Medulla oblongata (tissue), 1 donor: ENCODE results near the gene TMEM184A.

Experiments used
- DNase-seq: peaks from one replicate; pipeline ENCODE4 v3.0.0-alpha.2; 2015; ENCODE audit errors: extremely low spot score

Gene TMEM184A

DNA sequence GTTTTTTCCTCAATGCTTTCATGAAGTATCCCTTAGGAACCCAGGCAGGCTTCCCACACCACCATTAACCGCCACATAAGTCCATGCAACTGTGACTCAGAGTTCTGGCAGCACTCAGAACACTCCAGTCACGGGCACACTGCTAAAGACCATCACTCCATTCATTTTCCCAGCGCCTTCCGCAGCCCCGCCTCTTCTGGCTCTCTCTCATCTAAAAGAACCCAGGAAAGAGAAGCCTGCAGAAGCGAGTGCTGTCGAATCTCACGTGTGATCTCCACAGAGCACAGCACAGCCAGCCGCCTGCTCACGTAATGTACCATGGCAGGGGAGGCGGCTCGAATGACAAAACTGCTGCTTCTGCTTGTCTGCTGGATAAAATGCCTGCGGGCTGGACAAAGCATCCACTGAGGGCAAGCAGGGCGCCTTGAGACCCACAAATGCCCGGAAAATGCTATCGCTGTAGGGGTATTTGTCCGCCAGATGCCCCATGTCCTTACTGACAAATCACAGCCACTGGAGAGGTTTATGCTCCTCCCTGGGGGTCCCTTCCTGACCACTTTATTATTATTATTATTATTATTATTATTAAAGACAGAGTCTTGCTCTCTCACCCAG, 12.0 kb upstream of the TMEM184A start:
- no peak for DNase-seq

DNA sequence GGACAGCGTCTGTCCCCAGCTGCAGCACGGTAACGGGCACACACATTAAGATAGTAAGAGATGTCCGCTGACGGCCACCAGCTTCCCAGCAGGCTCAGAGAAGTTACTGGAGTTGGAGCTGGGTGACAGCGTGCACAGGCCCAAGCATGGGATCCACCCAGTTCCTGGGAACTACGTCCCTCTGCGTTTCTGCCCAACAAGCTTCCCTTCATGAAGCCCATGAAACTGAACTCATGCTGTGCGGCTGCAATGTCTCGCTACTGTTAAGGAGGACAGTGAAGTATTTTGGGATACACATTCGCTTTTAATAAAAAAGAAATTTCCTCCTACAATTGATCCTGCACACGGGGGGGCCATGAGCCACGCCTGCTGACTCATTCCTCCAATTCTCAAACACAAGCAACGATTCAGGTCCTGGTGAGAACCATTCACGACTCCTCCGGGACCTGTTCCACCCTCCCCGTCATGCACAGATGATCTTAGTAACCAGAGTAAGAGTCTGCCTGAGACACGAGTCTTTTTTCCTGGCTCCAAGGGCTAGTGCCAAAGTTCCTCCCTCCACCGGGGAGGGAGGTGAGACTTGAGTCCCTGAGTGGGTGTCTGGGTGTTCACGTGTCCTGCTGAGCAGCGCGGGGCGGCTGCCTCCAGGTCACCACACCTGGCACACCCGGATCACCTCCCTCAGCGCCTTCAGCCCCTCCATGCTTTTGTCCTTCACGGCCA, 11.2 kb upstream of the TMEM184A start:
- DNase-seq, result no peak

DNA sequence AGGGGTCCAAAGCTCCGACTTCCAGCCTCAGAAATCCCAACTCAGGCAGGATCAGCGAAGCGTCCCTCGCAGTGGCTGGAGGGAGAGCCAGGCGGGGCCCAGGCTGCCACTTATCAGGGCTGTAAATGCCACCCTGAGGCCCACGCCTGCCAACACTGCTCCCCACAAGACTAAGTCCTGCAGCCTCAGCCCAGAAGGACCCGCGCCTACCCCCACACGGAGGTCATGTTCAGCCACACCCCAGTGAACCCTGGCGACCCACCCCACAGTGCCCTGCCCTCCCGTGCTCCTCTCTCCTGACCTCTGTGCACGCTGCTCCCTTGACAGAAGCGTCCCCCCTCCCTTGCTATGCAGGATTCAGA, 10.7 kb upstream of the TMEM184A start:
- DNase-seq, result no peak

DNA sequence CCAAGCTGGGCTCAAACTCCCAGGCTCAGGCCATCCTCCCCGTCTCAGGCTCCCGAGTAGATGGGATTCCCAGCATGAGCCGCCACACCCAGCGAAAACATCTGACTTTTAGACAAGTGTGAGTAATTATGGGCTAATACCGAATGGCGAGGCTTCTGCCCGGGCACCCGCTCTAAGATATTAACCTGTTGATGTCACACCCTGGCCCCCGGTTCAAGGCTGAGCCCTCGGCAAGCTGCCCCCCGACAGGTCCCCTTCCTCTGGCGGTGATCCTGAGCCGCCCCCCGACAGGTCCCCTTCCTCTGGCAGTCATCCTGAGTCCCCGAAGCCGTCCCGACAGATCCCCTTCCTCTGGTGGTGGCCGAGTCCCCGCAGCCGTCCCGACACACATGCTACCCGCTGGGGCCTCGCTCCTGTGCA, 8.6 kb upstream of the TMEM184A start:
- no peak for DNase-seq

- DNase-seq, result no peak
These were observed 8.1 kb upstream of the TMEM184A start for GRCh38 chr7:1563981-1564602.

- DNase-seq, result no peak
These were observed 6.6 kb upstream of the TMEM184A start for GRCh38 chr7:1562597-1563051.

- no peak for DNase-seq
These were observed 6.1 kb upstream of the TMEM184A start for GRCh38 chr7:1562116-1562515.

- DNase-seq, result no peak
These were observed 5.3 kb upstream of the TMEM184A start for GRCh38 chr7:1561036-1561940.

DNA sequence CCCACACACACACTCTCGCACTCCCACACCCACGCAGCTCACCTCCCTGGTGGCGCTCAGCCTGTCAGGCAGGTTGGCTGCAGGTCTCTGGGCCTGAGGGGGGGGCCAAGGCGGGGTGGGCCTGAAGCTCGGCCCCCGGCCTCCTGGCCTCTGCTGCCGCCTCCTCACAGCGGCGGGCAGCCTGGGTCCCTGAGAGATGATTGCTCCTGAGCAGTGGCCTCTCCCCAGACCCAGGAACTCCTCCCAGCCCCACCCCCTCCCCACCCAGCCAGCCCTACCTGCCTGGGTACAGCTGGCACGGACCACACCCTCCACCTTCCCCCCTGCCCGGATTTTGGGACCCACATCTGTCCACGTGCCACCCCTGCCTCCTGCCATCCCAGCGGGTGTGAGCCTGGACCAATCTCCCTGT, 4.6 kb upstream of the TMEM184A start:
- DNase-seq, result no peak

- no peak for DNase-seq
These were observed 3.9 kb upstream of the TMEM184A start for GRCh38 chr7:1559626-1560590.

DNA sequence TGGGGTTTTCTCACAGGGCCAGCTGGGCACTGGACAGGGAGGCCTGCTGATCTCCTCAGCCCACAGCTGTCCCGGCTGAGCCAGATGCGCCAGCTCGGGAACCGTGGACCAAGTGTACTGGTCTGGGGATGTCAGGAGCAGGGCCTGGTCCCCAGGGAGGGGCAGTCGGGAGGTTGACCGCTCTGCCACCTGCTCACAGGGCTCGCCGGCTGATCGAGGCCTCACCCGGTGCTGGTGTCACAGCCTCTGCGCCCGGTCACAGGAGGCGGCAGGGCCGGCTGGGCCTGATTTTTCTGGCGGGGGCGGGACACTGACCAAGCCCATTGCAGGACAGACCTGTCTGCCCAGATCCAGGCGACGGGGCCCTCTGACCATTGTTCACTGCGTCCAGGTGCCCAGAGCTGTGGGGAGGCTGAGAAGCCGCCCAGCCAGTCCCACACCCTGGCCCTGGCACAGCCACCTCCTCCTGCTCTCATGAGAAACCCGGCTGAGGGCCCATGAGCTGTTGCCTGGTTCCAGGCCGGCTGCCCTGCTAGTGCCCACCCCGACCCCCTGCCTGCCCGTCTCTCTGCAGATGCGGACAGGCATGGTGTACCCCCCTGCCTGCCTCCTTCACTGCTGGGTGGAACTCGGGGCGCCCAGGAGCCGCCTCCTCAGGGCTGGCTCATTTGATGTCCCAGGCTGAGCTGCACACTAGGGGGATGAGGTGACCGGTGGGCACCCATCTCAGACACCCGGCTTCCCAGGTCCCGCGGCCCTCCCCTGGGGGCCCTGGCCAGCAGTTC, 3.0 kb upstream of the TMEM184A start:
- no peak for DNase-seq

GRCh38 chr7:1558181-1558811, 2.3 kb upstream of the TMEM184A start:
- DNase-seq, result no peak

GRCh38 chr7:1557771-1558170, 1.8 kb upstream of the TMEM184A start:
- DNase-seq, result no peak

DNA sequence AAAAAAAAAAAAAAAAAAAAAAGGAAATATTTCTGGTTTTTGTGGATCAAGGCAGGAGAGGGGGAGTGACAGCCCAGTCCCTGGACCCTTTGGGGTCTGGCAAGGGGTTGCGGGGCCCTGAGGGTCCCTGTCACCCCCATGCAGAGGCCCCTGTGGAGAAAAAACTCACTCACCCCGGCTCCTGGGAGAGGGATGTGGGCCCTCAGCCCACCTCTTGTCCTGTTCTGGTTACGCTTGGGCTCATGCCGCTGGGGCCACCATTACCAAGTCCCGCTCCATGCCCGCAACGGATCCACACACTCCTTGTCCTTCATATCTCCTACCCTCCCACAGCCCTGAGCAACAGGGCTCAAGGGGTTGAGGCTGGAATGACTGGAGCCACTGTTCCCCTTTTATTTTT, 1.0 kb upstream of the TMEM184A start:
- no peak for DNase-seq

GRCh38 chr7:1555046-1555812, 776 bp downstream of the TMEM184A start:
- no peak for DNase-seq

DNA sequence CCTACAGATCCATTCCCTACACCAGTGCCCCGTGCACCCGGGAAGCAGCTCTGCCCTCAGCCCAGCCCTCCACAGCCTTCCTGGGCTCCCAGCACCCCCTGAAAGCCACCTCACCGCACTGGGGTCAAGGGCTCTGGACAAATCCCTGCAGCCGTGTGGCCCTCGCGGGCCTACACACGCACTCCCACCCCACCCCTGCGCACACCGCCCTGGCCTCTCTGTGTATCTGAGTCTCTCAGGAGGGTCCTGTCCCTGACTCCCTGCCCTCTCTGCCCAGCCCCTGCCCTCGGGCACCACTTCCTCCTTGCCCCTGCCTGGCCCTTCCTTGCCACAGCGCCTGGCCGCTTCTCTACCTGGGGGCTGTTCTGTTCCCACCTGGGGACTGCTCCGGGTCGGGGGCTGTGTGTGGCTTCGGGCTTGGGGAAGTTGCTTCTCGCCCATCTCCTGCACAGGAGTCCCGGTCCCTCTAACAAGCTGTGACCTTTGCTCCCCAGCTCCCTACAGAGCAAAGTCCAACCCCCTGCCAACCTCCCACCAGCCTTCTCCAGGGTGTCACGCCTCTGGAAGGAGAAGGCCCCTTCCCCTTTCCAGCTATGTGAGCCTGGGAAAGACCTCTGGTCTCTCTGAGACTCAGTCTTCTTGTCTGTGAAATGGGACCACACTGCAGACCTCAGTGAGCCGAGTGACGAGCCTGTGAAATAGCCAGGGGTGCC, 1.5 kb downstream of the TMEM184A start:
- no peak for DNase-seq

DNA sequence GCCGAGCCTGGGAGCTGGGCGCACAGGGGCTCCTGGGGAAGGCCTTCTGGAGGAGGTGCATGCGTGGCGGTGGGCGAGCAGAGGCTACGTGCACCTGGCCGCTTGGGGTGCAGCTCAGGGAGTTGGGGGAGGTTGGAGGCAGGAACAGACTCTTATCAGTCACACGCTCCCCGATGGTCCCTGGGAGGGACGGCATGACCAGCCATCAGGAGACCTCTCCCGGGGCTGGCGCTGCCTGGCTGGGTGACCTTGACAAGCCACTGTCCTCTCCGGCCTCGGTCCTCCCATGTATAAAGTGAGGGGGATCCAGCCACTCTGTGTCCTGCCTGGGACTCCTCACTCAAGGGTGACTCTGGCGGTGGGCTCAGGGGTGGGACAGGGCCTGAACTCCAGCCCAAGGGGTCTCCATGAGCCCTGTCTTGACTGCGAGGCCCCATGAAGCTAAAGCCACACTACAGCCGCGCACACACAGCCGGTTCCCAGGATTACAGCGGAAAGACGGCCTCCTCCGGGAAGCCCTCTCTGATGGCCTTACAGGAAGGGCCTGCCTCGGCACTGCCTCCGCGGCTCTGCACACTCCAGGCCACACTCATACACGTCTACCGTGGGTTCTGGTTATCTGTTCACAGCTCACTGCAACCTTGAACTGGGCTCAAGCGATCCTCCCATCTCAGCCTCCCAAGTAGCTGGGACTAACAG, 2.3 kb downstream of the TMEM184A start:
- no peak for DNase-seq

GRCh38 chr7:1552200-1552599, 3.8 kb downstream of the TMEM184A start:
- no peak for DNase-seq
